HepG2 (cell line): ENCODE data around the gene APOBEC3H. TPM values are rescaled to one million over a fixed set of nuclear protein-coding genes. Genes with fewer than 3 reads are reported as not detected.

ENCODE experiments used
- ATAC-seq: fragments of 200-7000 bp; cut with Tn5 transposase; 3 replicates; pipeline ENCODE4 v1.9.1; 2020; ENCODE audit warnings: mild to moderate bottlenecking, moderate library complexity
- BruUV-seq: library from RNA; stranded (reverse); fragments of 400-500 nt; replicated peaks from 2 replicates; lab custom pipeline; 2021; lab: Mats Ljungman, UMichigan
- CTCF ChIA-PET: fragments of 300-600 bp; formaldehyde crosslinking; extraction: SDS; loops from one replicate; lab custom pipeline; 2021; ENCODE audit warnings: low total read pairs, inconsistent platforms, low intra/inter-chr PET ratio; lab: Yijun Ruan, JAX
- POLR2A ChIA-PET: fragments of 350-600 bp; sonication (Branson Sonifier 250); formaldehyde crosslinking; loops from one replicate; lab custom pipeline; 2020; ENCODE audit warnings: antibody characterized with exemption, inconsistent platforms; lab: Yijun Ruan, JAX
- DNase-seq: peaks from one replicate; pipeline ENCODE4 v3.0.0-alpha.2; 2015; ENCODE audit warnings: low spot score
- FAIRE-seq: peaks from 3 replicates; lab custom pipeline; 2011; peaks lifted over from hg19 to GRCh38; lab: Jason Lieb, UNC
- H2AFZ ChIP-seq: one replicate; pipeline ENCODE4 v1.6.1; 2011; ENCODE audit warnings: low read length, inconsistent platforms
- H3K27ac ChIP-seq: fragments of 300-600 bp; 3 replicates; pipeline ENCODE4 v1.8.0; 2011; ENCODE audit warnings: mixed run types, mild to moderate bottlenecking, mixed read lengths, low read length, inconsistent platforms; ENCODE audit not compliant: insufficient read depth; ENCODE audit errors: extremely low read length
- H3K27me3 ChIP-seq, 2 experiments: fragments of 200-600 bp in 1 of 2; 2 replicates in 1 of 2; 3 replicates in 1 of 2; pipeline versions ENCODE4 v1.6.0 to v1.8.0; 2011; ENCODE audit warnings: low read length in 2 of 2, mild to moderate bottlenecking in 2 of 2, moderate library complexity in 2 of 2, inconsistent platforms in 1 of 2; ENCODE audit not compliant: insufficient read depth in 2 of 2, control insufficient read depth in 1 of 2
- H3K36me3 ChIP-seq, 2 experiments: fragments of 200-600 bp in 1 of 2; replicated peaks in 1 of 2; 2 replicates in 1 of 2; 3 replicates in 1 of 2; pipeline versions ENCODE4 v1.5.1 to v1.8.0; 2011; ENCODE audit warnings: low read length in 2 of 2, inconsistent platforms in 1 of 2; ENCODE audit not compliant: insufficient read depth in 2 of 2, control insufficient read depth in 1 of 2
- H3K4me1 ChIP-seq: 2 replicates; pipeline ENCODE4 v1.5.1; 2012; ENCODE audit warnings: low read length, inconsistent platforms; ENCODE audit not compliant: insufficient read depth
- H3K4me2 ChIP-seq: 2 replicates; pipeline ENCODE4 v1.6.0; 2011; ENCODE audit warnings: low read depth, low read length, inconsistent platforms
- H3K4me3 ChIP-seq, 3 experiments: fragments of 200-600 bp in 1 of 3; sonication (generic), shearing (Covaris generic) in 1 of 3; replicated peaks in 1 of 3; 2 replicates each; pipeline ENCODE4 v1.5.1; 2011 to 2016; ENCODE audit warnings: low read length in 3 of 3, inconsistent platforms in 2 of 3, low read depth in 2 of 3, mild to moderate bottlenecking in 2 of 3, control low read depth in 1 of 3, mixed read lengths in 1 of 3; ENCODE audit not compliant: insufficient read depth in 1 of 3
- H3K79me2 ChIP-seq: one replicate; pipeline ENCODE4 v1.6.1; 2011; ENCODE audit warnings: low read length, inconsistent platforms; ENCODE audit not compliant: insufficient read depth
- H3K9ac ChIP-seq: 2 replicates; pipeline ENCODE4 v1.6.0; 2011; ENCODE audit warnings: mild to moderate bottlenecking, low read depth, low read length, inconsistent platforms; ENCODE audit not compliant: insufficient read depth
- H3K9me3 ChIP-seq: 2 replicates; pipeline ENCODE4 v1.5.1; 2012; ENCODE audit warnings: mild to moderate bottlenecking, low read length
- H4K20me1 ChIP-seq: 2 replicates; pipeline ENCODE4 v1.6.0; 2011; ENCODE audit warnings: inconsistent platforms, mild to moderate bottlenecking, low read length, moderate library complexity; ENCODE audit not compliant: insufficient read depth
- DBP ChIP-seq: sonication (generic); formaldehyde crosslinking; IDR thresholded peaks from 2 replicates; pipeline ENCODE4 v1.4.0; 2020; ENCODE audit warnings: missing genetic modification reagents; ENCODE audit errors: not compliant biosample characterization
- FOXM1 ChIP-seq: sonication (generic); formaldehyde crosslinking; IDR thresholded peaks from 2 replicates; pipeline ENCODE4 v1.5.0; 2020; ENCODE audit warnings: missing genetic modification reagents
- HINFP ChIP-seq: sonication (generic); formaldehyde crosslinking; IDR thresholded peaks from 2 replicates; pipeline ENCODE4 v1.4.0; 2020; ENCODE audit warnings: low read depth, mild to moderate bottlenecking, missing genetic modification reagents
- MXD1 ChIP-seq: sonication (generic); formaldehyde crosslinking; IDR thresholded peaks from 2 replicates; pipeline ENCODE4 v1.4.0; 2020; ENCODE audit warnings: mild to moderate bottlenecking, missing genetic modification reagents
- NFKB2 ChIP-seq: sonication (generic); formaldehyde crosslinking; IDR thresholded peaks from 2 replicates; pipeline ENCODE4 v1.4.0; 2020; ENCODE audit warnings: missing genetic modification reagents, borderline replicate concordance
- SIX4 ChIP-seq: sonication (generic); formaldehyde crosslinking; IDR thresholded peaks from 2 replicates; pipeline ENCODE4 v1.4.0; 2020; ENCODE audit warnings: missing genetic modification reagents
- ZFP82 ChIP-seq: sonication (generic); formaldehyde crosslinking; IDR thresholded peaks from 2 replicates; pipeline ENCODE4 v1.5.1; 2020; ENCODE audit warnings: mild to moderate bottlenecking, missing genetic modification reagents, borderline replicate concordance
- ZNF18 ChIP-seq: sonication (generic); formaldehyde crosslinking; IDR thresholded peaks from 2 replicates; pipeline ENCODE4 v1.8.0; 2022; ENCODE audit warnings: mild to moderate bottlenecking, missing genetic modification reagents; ENCODE audit not compliant: insufficient replicate concordance
- ZNF790 ChIP-seq: sonication (generic); formaldehyde crosslinking; IDR thresholded peaks from 2 replicates; pipeline ENCODE4 v1.8.0; 2022; ENCODE audit warnings: missing genetic modification reagents, mild to moderate bottlenecking, borderline replicate concordance
- ZSCAN31 ChIP-seq: sonication (generic); formaldehyde crosslinking; IDR thresholded peaks from 2 replicates; pipeline ENCODE4 v1.5.0; 2020; ENCODE audit warnings: low read depth, mild to moderate bottlenecking, missing genetic modification reagents
- WGBS: methylation state at CpG from one replicate; pipeline ENCODE4 v1.1.6; 2017; ENCODE audit warnings: low lambda C conversion rate; 5-methylcytosine and 5-hydroxymethylcytosine counted together
- in situ Hi-C: cut with HindIII; loops from 2 replicates; pipeline ENCODE4 v1.10.0; 2017; ENCODE audit warnings: low pct_unique_long_range_greater_than_20kb; ENCODE audit not compliant: extremely low pct_ligation_motif_present
- intact Hi-C: fragments of 100-400 bp; cut with micrococcal nuclease; formaldehyde crosslinking; loops from one replicate; pipeline ENCODE4 v1.10.0; 2022; ENCODE audit not compliant: unreplicated experiment
- polyA plus RNA-seq, 8 experiments: library from polyadenylated mRNA; depleted of rRNA in 3 of 8; stranded (reverse) in 7 of 8; unstranded in 1 of 8; fragments of >200 nt; fragmentation: Illumina TruSeq in 4 of 8; extraction: Trizol in 4 of 8; gene quantifications; 2 replicates each; pipeline versions ENCODE4 v1.2.1 to v1.2.3, GENCODE V29; 2011 to 2016; ENCODE audit warnings: low read depth in 4 of 8, missing spikeins in 1 of 8, mixed read lengths in 1 of 8; ENCODE audit not compliant: insufficient read depth in 1 of 8
- total RNA-seq, 5 experiments: library from RNA; depleted of rRNA; stranded (reverse); fragments of >200 nt; fragmentation: Illumina TruSeq; extraction: Trizol; gene quantifications; 2 replicates each; pipeline ENCODE4 v1.2.3, GENCODE V29; 2016; ENCODE audit warnings: low read depth in 1 of 5

Gene APOBEC3H
- total and polyA plus RNA-seq, 2 of the 13 experiments (the other 11 are each of a cell fraction or from before 2014, with no cell fraction given) = 0.18 to 0.31 TPM

- H3K79me2 ChIP-seq = no peaks in the 10 kb centered on the region
- H3K4me1 ChIP-seq = peaks cover 31% of the 10 kb centered on the region
- H3K27me3 ChIP-seq = peaks cover 0 to 10% of the 10 kb centered on the region in 2 experiments; a peak in 2 of 5 replicates
- H2AFZ ChIP-seq = no peak overlapping the region
- FAIRE-seq (no peak), DNase-seq (no peak)
- no peak overlapping the region for H3K9ac ChIP-seq
- no peak overlapping the region for H3K4me3 ChIP-seq
- no TSS peak for BruUV-seq
- WGBS = 67% methylated on average over 9 of the region's 9 CpGs
- no peaks in the 10 kb centered on the region for H3K9me3 ChIP-seq
- TF ChIP-seq NFKB2 (no peak), MXD1 (CRISPR knock-in tag) (no peak), ZNF18 (CRISPR knock-in tag) (no peak), ZFP82 (no peak), SIX4 (CRISPR knock-in tag) (no peak), ZSCAN31 (CRISPR knock-in tag) (no peak), HINFP (CRISPR knock-in tag) (no peak), ZNF790 (CRISPR knock-in tag) (no peak), FOXM1 (CRISPR knock-in tag) (no peak), DBP (CRISPR knock-in tag) (no peak)
- TF ChIP-seq, all 625 proteins: peak for 0
- H3K27ac ChIP-seq = no peak overlapping the region
- H4K20me1 ChIP-seq = no peaks in the 10 kb centered on the region
- H3K4me2 ChIP-seq = no peak overlapping the region
- CTCF ChIA-PET = interaction anchor here (1.2 kb wide), 1 partner anchor 9 kb away, joined by 3 read pairs; no protein-coding TSS in a partner anchor
- intact Hi-C loops (no loop called here), in situ Hi-C loops (no loop called here)
- POLR2A ChIA-PET = no interaction called here
- ATAC-seq = no peak
- H3K36me3 ChIP-seq = no peaks in the 10 kb centered on the region
These were observed 12.3 kb downstream of the APOBEC3H start for GRCh38 chr22:39109361-39109760.
